Inferior parietal cortex (tissue), 1 donor: ENCODE results near the gene PUS10.
"Not testable (repeated sequence)": the region's sequence is repeated elsewhere in the genome, so short reads cannot be mapped to it uniquely, and the experiment has no call there.

Source experiments
- DNase-seq: peaks from one replicate; pipeline ENCODE4 v3.0.0-alpha.2; 2016; ENCODE audit errors: extremely low spot score

The PUS10 gene

DNA sequence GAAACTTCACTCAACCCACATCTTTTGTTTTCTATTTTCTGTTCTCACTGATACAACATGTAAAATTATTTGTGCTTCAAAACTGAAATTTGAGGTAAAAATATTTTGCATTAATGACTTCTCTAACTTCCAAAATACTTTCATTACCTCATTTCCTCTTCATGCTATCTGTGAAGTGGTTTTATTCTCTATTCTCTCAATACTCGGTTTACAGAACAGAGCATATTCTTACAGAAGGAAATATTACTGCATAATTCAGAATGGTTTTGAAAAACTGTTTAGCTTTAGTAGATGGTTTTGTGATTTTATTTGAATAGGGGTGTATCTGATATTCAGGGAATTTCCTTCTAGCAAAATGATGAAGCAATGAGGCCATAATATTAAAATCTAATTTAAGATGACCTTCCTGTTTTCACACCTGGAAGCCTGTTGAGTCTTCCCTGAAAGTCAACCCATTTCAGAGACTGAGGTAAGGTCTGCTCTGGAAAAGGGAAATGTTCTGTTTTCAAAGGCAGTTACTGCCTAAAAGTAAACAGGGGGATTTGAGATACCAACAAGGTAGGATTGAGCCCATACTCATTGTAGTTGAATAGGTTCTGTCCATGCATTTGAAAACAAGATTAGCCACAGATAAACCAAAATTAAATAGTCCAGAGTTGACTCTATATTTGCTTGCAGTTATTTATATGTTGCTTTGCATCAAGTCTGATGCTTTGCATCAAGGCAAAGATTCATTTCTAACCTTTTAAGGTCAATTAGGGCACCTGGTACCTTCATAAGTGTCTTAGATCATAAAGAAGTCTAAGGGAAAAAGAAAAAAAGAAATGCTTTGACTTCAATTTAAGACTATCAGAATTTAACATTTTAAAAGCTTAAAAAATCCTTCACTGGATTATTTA is 51.3 kb downstream of the PUS10 start:
- no peak for DNase-seq

DNA sequence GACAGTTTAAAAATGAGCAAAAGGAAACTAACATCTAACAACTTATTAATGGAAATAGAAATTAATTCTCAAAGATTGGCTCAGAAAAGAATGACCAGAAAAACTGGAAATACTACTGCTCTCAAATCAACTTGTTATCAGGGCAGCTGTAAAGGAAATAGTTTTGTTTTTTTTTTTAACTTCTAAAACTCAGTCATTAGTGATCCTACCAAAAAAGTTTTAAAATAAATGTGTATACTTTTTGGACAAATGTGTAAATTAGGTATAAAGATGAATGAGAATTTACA is 52.6 kb downstream of the PUS10 start:
- no peak for DNase-seq

DNA sequence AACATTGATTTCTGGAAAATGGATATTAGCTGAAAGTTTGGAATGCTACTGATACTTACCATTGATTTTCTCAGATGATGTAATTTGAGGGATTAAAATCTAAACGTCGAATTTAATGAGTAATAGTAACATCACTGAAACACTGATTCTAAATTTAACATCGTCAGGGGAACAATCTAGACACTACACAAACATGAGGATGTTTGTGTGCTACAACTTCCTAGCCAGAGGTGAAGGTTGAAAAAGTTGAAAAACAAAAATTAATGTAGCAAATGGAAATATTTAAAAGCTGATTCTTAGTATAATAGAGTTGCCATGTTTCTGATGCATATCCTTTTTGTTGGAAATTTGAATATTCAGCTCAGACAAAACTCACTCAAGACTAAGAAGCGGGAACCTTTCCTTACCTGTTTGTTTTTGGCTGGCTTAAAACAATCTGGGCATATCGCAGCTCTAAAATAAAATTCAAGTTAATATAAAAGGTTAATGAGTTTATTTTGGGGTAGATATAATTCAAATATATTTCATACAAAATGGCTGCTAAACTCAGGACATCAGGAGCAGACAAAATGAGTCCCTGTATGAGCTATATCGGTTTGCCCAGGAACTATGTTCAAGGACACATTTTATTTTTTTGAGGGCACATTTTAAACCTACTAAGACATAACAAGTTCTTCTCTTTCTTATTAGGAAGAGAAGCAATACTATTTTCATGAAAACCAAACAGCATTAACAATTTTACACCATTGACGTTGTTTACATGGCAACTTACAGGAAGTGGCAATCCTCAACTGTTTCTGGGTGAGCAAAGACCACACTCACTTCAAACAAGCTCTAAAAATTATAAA is 53.2 kb downstream of the PUS10 start:
- DNase-seq: no peak

DNA sequence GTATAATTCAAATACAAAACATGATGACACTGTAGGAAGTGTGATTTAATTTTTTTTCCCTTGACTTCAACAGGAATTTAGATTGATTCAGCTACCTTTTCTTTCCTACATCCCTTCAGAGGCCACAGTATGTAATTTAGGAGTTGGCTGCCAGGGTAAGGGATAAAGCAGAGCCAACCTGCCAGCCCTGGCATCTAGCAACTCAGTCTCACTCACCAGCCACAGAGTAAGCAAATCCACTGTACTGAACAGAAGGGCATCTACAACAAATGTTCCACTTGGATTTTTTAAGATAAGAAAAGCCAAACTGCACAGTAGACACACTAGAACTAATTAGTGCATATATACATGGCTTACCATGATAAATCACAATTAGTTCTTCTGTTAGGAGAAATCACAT is 54.9 kb downstream of the PUS10 start:
- DNase-seq: no peak

DNA sequence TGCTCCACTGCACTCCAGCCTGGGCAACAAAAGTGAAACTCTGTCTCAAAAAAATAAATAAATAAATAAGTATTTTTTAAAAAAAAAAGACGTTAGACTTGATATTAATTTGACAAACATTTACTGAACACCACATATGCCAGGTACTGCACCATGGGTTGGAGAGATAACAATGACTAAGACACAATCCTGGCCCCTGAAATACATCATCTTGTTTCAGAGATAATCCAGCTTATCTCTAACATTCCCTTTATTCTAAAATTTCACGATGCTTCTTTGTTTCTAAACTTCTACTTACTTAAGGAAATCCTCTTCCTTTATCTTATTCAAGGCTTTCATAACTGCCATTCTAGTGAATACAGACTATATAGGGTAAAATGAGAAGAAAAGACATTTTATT is 55.5 kb downstream of the PUS10 start:
- no peak for DNase-seq

DNA sequence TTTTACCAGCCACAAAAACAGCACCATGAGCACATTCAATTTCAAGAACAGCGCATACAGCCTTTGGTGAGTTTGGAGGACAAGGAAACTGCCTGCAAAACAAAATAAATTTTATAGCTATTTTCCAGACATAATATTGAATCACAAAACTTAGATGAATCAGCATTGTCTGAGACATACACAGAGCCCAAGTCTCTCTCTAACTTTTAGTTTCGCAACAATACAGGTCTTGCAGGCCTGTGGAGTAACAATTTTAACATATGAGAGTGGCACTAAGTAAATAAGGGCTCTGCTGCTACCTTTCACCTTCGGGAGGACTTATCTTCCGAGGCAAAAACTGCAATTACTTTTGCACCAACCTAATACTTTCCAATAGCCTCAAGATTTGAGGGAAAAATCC is 56.6 kb downstream of the PUS10 start:
- no peak for DNase-seq

DNA sequence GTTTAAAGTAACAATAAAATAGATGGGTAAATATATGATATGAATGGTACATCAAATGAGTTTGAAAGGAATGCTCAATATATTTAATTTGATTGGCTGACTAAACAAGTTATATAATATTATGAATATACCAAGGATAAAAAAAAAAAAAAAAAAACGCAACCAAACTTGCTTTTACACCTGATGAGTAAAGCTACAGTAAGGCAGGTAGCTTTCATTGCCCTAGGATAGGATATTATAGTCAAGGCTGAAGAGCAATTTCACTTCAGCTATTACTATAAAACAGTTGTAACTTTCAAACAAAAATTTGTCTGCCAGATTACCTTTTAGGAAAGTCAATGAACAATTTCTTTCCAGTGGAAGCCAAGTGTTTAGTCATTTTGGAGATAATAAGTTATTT is 57.3 kb downstream of the PUS10 start:
- no peak for DNase-seq

DNA sequence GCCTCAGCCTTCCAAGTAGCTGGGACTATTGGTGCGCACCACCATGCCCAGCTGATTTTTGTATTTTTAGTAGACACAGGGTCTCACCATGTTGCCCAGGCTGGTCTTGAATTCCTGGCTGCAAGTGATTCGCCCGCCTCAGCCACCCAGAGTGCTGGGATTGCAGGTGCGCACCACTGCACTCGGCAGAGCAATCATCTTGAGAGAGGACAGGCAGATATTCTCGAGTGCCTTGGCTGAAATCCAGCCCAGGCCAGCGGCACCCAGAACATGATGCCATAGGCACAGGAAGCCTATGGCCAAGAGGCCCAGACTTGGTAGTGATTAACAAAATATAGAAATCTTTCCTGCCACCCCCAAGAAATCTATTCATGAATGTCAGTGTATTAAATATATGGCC is 58.6 kb downstream of the PUS10 start:
- no peak for DNase-seq

DNA sequence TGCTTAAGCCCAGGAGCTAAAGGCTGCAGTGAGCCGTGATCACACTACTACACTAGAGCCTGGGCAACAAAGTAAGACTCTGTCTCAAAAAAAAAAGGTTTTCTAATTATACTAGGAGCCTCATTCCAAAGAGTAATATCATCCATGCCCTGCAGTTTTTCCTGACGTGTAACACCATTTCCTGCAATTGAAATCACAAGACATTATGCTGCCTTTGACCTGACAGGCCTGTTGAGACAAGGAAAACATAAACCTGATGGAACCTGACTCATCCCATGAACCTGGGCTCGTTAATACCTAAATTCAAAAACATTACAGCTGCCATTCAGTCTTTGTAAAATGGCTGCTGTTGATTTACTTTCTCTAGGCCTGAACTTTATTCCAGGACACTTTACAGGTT is 59.3 kb downstream of the PUS10 start:
- no peak for DNase-seq

DNA sequence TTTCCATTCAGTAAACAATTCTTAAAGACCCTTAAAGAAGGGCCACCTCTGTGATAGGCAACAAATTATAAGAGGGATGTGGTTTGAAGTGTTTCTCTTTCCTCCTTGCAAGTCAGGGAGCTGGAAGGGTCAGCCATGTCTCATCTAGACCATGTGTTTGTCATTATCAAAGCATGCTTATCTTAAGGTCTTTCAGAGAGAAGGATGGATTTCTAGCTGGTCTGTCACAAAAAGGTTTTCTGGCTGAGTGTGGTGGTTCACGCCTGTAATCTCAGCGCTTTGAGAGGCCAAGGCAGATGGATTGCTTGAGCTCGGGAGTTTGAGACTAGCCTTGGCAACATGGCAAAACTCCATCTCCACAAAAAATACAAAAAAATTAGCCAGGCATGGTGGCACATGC is 59.7 kb downstream of the PUS10 start:
- no peak for DNase-seq

DNA sequence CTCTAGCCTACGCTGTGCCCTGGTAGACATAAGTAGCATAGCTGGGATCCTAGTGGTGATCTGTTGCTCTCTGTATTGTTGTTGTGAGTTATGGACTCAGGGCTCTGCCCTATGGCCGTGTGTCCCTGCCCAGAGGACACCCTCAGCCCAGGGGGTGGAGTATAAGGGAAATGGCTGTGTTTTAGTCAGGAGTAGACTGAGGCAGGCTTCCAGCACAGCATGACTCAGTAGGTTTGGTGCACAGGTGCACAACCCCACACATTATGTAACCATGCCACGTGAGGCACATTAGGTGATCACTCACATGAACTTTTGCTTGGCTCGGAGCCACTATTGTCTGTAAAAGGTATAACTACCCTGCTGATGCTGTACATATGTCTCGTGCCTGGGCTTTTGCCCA is 60.4 kb downstream of the PUS10 start:
- DNase-seq: no peak

DNA sequence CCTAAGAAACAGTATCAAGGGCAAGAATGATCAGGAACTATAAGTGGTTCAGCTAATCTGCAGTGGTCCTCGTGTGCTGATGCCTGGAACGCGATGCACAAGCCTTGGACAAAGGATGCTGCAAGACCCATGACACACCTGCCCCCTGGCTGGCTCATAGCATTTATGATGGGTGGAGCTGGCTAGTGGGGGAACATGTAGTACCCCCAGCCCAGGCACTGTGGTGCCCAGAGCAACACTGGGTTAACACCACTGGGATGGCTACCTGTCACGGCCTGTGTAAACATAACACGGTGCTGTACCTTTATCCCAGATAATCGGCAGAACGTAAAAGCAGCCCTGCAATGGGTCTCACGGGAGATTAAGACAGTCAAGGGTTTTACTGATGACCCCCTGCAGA is 60.8 kb downstream of the PUS10 start:
- DNase-seq: no peak

DNA sequence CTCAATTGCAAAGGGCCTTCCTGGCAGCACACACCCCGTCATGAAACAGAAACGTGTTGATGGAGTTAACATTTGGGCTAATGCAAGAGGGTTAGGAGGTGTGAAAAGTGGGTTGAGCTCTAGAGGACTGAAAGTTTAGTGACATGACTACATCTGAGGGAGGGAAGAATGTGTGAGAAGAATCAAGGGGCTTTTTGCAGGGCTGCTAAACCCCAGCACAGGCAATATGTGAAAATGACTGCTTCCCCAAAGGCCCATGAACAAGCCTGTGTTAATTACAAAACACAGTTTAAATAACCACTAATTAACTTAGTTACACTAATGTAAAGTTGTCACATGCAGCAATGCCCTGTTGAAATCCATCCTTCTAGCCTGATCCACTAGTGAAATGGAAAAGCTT is 63.9 kb downstream of the PUS10 start:
- DNase-seq: no peak

DNA sequence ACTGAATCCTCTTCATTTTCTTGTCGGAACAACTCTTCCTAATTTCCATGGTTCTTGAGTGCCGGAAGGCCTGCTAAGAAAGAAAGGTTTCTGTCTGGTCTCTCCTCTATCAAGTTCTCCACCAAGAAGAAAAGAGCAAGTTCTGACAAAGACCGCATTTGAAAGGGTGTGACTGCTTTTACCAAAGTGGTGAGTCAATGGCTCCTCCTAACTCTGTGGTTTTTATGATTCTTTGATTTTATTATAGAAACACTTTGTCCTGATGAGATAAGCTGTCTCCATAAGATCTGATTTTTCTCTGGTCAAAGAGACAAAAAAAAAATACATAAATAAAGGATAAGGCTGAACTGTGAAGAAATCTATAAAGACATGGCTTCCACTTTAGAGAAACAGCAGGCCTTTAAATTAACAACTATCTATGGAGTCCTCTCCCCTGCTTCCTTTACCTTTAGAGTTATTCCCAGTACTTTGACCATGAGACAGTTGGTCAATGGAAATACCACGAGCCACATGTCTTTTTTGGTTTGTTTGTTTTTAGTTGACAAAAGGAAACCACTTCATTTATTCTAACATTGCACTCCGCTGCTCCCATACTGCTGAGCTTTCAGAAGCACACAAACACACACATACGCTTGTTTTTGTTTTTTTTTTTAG is 69.0 kb downstream of the PUS10 start:
- DNase-seq: no peak

DNA sequence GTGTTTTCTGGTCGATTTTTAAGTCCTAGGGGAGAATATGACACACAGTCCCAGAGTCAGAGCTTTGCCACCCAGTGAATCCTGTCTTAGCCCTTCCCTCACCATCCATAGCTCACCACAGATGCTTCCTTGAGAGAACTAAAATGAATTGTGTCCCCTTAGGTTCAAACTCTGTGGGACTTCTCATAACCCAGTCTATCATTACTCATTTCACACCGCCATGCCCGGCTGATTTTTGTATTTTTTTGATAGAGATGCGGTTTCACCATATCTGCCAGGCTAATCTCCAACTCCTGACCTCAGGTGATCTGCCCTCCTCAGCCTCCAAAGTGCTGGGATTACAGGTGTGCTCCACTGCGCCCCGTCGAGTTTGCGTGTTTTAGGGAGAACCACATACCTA is 69.9 kb downstream of the PUS10 start:
- no peak for DNase-seq

DNA sequence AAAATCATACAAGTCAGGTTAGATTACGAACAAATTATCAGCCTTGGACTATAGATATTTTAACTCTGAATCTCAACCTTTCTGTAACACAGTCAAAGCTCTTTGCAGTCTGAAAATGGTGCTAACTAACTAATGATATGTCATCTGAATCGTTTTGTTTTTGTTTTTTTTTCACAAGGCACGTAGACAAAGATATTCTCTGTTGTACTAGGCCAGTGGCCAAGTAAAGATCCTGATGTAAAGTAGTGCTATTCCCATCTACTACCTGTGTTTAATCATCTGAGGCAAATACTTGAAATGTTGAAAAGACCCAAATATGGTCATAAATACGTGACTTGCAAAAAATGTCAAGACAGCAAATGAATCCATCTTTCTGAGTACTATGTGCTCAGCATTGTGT is 71.0 kb downstream of the PUS10 start:
- DNase-seq: no peak

DNA sequence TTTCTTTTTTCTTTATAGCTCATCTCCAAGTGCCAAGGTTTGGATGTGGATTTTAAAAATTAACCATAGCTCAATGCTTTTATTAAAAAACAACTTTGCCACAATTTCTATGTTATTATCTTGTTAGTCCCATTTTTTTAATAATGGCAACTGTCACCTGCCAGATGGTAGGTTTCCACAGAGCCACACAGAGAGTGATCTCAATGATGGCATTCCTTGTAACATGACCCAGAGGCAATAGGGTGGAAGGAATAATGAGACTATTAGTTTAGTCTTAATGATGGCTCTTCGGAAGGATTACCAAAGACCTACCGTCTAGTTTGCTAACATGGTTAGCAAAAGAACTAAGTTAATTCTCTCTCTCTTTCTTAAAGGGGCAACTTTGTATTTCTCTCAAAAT is 72.7 kb downstream of the PUS10 start:
- DNase-seq: no peak

DNA sequence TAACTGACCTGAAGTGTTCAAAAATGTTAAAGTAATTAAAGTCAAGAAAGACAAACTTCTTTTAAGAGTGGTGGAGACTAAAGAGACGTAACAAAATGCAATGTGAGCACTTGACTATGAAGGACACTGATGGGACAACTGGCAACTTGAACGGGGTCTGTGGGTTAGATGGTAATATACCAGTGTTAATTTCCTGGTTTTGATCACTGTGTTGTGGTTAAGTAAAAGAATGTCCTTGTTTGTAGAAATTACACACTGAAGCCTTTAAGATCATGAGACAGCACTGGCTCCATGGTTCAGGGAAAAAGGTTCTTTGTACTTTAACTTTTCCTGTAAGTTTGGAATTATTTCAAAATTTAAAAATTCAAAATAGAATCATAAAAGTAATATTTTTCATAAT is 78.4 kb downstream of the PUS10 start:
- DNase-seq: no peak

DNA sequence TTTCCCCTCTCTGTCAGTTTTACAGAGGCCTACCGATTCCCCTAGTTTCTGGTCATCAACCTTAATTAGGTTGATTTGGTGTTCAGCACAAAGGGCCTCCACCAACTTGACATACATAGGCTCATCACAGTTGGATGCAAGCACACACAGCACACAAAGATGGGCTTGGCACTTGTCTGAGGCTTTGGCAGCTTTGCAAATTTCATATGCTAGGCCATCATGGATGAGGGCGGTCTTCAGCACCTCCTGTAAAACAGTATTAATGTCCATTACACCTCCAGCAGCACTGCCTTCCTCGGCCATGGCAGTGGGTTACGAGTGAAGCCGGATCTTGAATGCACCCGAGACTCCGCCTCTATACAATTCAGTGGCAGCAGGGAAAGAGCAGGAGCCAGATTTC is 79.8 kb downstream of the PUS10 start:
- DNase-seq: no peak

DNA sequence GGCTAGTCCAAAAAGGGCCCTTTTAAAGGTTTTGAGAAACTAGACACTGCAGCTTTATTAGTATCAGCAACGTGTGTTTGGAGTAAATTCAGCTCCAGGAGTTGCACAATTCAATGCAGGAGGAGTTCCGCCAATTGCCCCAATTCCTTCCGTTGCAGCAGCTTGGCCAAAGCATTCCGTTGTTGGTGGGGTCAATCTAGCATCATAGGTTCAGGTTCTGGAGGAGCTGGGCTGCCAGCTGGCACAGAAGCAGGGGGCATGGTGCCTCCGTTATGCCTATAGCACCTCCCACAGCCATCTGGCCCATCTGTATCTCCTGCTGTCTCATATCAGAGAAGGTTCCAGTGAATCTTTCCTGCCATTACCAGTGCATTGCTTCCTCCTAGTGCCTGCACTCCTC is 81.3 kb downstream of the PUS10 start:
- DNase-seq: no peak

DNA sequence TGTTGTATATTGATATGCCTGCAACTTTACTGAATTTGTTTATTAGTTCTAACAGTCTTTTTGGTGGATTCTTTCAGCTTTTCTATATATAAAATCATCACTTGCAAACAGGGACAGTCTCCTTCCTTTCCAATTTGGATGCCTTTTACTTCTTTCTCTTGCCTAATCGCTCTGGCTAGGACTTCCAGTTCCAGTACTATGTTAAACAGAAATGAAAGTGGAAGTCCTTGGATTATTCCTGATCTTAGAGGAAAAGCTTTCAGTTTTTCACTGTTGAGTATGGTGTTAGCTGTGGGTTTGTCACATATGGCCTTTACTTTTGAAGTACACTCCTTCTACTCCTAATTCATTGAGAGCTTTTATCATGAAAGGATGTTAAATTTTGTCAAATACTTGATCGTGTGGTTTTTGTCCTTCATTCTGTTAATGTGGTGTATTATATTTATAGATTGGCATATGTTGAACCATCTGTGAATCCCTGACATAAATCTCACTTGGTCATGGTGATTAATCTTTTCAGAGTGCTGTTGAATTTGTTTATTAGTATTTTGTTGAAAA is 83.8 kb downstream of the PUS10 start:
- DNase-seq: peak; percentile 27

DNA sequence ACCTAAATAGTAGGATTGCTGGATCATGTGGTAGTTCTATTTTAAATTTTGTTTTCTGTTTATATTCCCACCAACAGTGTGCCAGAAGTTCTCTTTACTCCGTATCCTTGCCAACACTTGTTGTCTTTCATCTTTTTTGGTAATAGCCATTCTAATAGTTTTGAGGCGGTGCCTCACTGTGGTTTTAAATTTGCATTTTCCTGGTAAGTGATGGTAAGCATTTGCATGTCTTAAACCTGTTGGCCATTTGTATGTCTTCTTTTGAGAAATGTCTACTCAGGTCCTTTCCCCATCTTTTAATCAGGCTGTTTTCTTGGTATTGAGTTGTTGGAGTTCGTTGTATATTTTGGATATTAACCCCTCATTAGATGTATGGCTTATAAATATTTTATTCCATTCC is 85.1 kb downstream of the PUS10 start:
- no peak for DNase-seq

DNA sequence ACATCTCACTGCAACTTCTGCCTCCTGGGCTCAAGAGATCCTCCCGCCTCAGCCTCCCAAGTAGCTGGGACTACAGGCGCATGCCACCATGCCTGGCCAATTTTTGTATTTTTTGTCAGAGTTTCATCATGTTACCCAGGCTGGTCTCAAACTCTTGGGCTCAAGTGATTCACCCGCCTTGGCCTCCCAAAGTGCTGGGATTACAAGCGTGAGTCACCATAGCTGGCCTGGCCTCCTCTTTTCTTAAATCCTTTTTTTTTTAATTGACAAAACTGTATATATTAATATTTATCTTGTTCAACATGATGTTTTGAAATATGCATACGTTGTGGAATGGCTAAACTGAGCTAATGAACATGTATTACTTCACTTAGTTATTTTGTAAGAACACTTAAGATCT is 86.0 kb downstream of the PUS10 start:
- DNase-seq: not testable (repeated sequence)
